D721Med (cell line): Measurements from ENCODE around the gene SLFN5.

ENCODE experiments used
- DNase-seq: peaks from one replicate; pipeline ENCODE4 v3.0.0; 2011; ENCODE audit warnings: low spot score; ENCODE audit not compliant: insufficient read length
- FAIRE-seq: peaks from 2 replicates; lab custom pipeline; 2011; peaks lifted over from hg19 to GRCh38; lab: Jason Lieb, UNC
- CTCF ChIP-seq: IDR thresholded peaks from 2 replicates; pipeline ENCODE4 v1.5.1; 2012; ENCODE audit warnings: mild to moderate bottlenecking, control low read depth; ENCODE audit not compliant: insufficient read depth; ENCODE audit errors: missing control alignments

SLFN5 gene

GRCh38 chr17:35242158-35242804, 591 bp upstream of the SLFN5 start:
- TF ChIP-seq CTCF, result no peak
- FAIRE-seq (no peak), DNase-seq (no peak)

- no peak for DNase-seq
- no peak for FAIRE-seq
- TF ChIP-seq CTCF, result no peak
Measured at GRCh38 chr17:35243561-35244340, 879 bp downstream of the SLFN5 start.

GRCh38 chr17:35244341-35245195, 1.7 kb downstream of the SLFN5 start:
- no peak for TF ChIP-seq CTCF
- FAIRE-seq, result no peak

GRCh38 chr17:35245196-35245486, 2.3 kb downstream of the SLFN5 start:
- FAIRE-seq (no peak), DNase-seq (no peak)
- no peak for TF ChIP-seq CTCF

More at GRCh38 chr17:35244341-35245195, 1.7 kb downstream of the SLFN5 start:
- no peak for DNase-seq

- no peak for FAIRE-seq
- TF ChIP-seq CTCF, result no peak
Measured at GRCh38 chr17:35252651-35253050, 9.8 kb downstream of the SLFN5 start.

GRCh38 chr17:35254107-35254773, 11.4 kb downstream of the SLFN5 start:
- no peak for DNase-seq
- no peak for TF ChIP-seq CTCF
- no peak for FAIRE-seq

More at GRCh38 chr17:35252651-35253050, 9.8 kb downstream of the SLFN5 start:
- no peak for DNase-seq
